OCI-LY3 (cell line): ENCODE results near the gene CSH2.

Source experiments
- H2AFZ ChIP-seq: fragments of 200-600, 300-600 bp; shearing (Covaris generic); 2 replicates; pipeline ENCODE4 v1.6.0; 2014; ENCODE audit warnings: antibody characterized with exemption, low read depth, low read length
- H3K27ac ChIP-seq: fragments of 200-600, 300-600 bp; sonication (generic); 2 replicates; pipeline ENCODE4 v1.5.1; 2014; ENCODE audit warnings: mild to moderate bottlenecking, low read length, moderate library complexity, mixed read lengths
- H3K27me3 ChIP-seq: fragments of 200-600, 300-600 bp; sonication (generic); 2 replicates; pipeline ENCODE4 v1.6.1; 2014; ENCODE audit warnings: low read depth, low read length, mixed read lengths
- H3K36me3 ChIP-seq: fragments of 200-600, 300-600 bp; sonication (generic); replicated peaks from 2 replicates; pipeline ENCODE3; 2014; ENCODE audit warnings: low read depth, low read length, mixed read lengths
- H3K4me1 ChIP-seq: fragments of 300-600, 200-600 bp; sonication (generic); 2 replicates; pipeline ENCODE4 v1.6.1; 2014; ENCODE audit warnings: low read length, mixed read lengths
- H3K4me2 ChIP-seq: fragments of 200-600, 300-600 bp; sonication (generic); 2 replicates; pipeline ENCODE4 v1.6.1; 2014; ENCODE audit warnings: low read length, mixed read lengths
- H3K4me3 ChIP-seq: fragments of 300-600, 200-600 bp; sonication (generic); 2 replicates; pipeline ENCODE4 v1.5.1; 2014; ENCODE audit warnings: antibody characterized with exemption, mild to moderate bottlenecking, low read length, moderate library complexity
- H3K79me2 ChIP-seq: fragments of 300-600, 200-600 bp; shearing (Covaris generic); 2 replicates; pipeline ENCODE4 v1.6.1; 2014; ENCODE audit warnings: mild to moderate bottlenecking, low read length, mixed read lengths
- H3K9ac ChIP-seq: fragments of 300-600, 200-600 bp; shearing (Covaris generic); 2 replicates; pipeline ENCODE4 v1.6.0; 2014; ENCODE audit warnings: mild to moderate bottlenecking, low read length, moderate library complexity
- H3K9me3 ChIP-seq: fragments of 200-600, 300-600 bp; shearing (Covaris generic); 2 replicates; pipeline ENCODE4 v1.6.1; 2014; ENCODE audit warnings: low read length, mixed read lengths; ENCODE audit not compliant: insufficient read depth
- H4K20me1 ChIP-seq: fragments of 200-600, 300-600 bp; sonication (generic); 2 replicates; pipeline ENCODE4 v1.6.1; 2016; ENCODE audit warnings: low read length, mixed read lengths; ENCODE audit not compliant: insufficient read depth
- EZH2phosphoT487 ChIP-seq: fragments of 200-600 bp; shearing (Covaris generic); IDR thresholded peaks from 2 replicates; pipeline ENCODE4 v1.6.1; 2018; ENCODE audit warnings: antibody characterized with exemption, mixed run types, low read depth
- TF ChIP-seq, protein P1 (sequence below): fragments of 200-600, 300-600 bp; sonication (generic); IDR thresholded peaks from 2 replicates; pipeline ENCODE4 v1.5.1; 2014; ENCODE audit warnings: antibody characterized with exemption, low read length, low read depth

CSH2 gene

DNA sequence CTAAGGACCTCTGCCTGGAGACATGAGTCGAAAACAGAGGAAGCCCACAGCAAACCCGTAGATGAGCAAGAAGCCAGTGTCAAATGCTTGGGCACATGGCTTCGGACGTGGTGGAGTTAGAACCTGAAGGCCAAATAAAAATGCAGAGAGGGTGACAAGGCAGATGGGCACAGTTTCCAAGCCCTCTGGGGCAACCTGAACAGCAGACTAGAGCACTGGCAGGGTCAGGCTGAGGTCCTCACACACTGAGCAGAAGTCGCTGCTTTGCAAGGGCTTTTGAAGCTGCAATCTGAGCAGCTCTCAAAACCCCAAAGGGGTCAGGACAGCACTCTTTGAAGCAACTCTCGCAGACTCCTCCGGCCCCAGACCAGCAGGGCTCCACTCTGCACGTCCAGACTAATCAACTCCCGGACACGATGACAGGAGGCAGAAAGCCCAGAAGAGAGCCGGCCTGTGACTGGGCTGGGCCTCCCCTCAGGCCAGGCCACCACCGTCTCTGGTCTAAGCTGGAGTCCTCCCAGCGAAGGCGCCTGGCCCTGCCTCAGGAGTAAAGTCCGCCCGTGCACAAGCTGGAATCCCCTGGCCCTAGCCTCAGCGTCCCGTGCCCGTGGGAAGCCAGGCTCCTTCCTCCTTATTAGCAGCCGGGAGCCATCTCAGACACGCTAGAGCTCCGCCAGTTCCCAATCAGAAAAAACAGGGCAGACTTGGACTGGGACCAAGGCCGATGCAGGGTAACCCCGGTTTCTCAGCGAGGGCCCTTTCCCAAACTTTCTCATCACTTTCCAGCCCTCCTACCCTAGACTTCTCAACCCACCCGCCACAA, 31.9 kb downstream of the CSH2 start:
- Histone ChIP-seq H3K9ac (peak overlapping the region; percentile 95), H3K4me1 (peaks cover 23% of the 10 kb centered on the region), H4K20me1 (peaks cover 35% of the 10 kb centered on the region), H3K27me3 (no peaks in the 10 kb centered on the region), H3K79me2 (peaks cover 59% of the 10 kb centered on the region), H3K9me3 (no peaks in the 10 kb centered on the region), H3K4me3 (peak overlapping the region; percentile 87), H2AFZ (no peak overlapping the region), H3K36me3 (peaks cover 3% of the 10 kb centered on the region), H3K4me2 (peak overlapping the region; percentile 94), H3K27ac (peak overlapping the region; percentile 67)
- TF ChIP-seq, protein P1, sequence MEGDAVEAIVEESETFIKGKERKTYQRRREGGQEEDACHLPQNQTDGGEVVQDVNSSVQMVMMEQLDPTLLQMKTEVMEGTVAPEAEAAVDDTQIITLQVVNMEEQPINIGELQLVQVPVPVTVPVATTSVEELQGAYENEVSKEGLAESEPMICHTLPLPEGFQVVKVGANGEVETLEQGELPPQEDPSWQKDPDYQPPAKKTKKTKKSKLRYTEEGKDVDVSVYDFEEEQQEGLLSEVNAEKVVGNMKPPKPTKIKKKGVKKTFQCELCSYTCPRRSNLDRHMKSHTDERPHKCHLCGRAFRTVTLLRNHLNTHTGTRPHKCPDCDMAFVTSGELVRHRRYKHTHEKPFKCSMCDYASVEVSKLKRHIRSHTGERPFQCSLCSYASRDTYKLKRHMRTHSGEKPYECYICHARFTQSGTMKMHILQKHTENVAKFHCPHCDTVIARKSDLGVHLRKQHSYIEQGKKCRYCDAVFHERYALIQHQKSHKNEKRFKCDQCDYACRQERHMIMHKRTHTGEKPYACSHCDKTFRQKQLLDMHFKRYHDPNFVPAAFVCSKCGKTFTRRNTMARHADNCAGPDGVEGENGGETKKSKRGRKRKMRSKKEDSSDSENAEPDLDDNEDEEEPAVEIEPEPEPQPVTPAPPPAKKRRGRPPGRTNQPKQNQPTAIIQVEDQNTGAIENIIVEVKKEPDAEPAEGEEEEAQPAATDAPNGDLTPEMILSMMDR: no peak
- no peak for TF ChIP-seq EZH2phosphoT487

DNA sequence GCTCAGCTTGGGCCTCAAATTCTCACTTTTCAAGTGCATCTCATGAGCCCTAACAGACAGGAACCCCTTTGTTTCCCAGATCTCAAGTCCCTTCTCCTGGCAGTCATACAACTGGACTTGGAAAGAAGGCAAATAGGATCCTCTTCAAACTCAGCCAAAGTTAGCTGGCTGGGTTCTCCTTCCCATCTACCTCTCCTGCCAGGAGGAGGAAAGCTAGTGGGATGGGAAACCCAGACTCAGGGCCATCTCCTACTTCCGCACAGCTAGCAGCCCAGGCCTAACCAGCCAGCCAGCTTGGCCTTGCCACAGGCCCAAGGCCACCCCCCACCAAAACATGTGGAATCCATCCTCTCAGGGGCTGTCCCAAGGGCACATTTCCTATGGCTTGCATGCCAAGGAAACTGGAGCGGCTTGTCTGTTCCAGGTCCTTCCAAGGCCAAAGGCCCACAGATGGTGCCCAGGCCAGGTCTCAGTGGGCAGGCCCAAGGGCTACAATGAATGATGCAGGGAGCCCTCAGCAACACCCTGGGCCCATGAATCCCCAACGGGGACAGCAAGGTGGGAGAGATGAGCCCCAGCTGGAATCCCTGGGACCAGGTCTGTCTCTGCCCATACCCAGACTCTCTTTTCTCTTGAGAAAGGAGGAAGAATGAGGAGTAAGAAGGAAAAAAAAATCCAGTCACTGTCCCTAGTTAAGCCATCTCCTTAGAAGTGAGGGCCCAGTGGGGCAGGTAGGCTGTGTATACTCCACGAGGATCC, 32.7 kb downstream of the CSH2 start:
- Histone ChIP-seq H2AFZ (no peak overlapping the region), H3K27me3 (no peaks in the 10 kb centered on the region), H3K4me1 (peaks cover 23% of the 10 kb centered on the region), H3K9me3 (no peaks in the 10 kb centered on the region), H3K27ac (no peak overlapping the region), H3K4me3 (peak overlapping the region; percentile 87), H3K79me2 (peaks cover 59% of the 10 kb centered on the region), H3K4me2 (peak overlapping the region; percentile 94), H3K9ac (peak overlapping the region; percentile 95), H4K20me1 (peaks cover 35% of the 10 kb centered on the region), H3K36me3 (peaks cover 3% of the 10 kb centered on the region)
- TF ChIP-seq EZH2phosphoT487: no peak
- TF ChIP-seq, protein P1: no peak

DNA sequence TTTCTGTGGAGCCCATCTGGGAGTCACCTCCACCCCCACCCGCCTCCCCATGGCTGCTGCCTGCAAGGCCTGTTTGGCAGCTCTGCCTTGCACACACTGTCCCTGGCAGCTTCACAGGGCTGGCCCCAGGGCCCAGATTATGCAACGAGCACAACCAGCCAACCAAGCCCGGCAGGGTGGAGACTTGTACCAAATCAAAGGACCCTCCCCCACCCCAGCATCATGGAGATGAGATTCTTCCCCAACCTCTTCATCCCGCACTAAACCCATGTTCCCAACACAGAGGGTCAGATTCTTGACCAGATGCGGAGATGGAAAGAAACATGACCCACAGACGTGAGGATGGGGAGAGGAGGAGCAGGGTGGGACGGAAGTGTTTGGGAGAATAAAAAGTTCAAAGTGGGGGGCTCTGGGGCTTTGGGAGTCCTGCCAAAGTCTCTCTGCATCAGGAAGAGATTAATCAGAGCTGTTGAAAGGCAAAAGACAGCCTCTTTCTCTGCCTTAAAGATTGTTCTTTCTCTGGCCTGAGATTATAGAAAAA, 34.8 kb downstream of the CSH2 start:
- TF ChIP-seq, protein P1: no peak
- no peak for TF ChIP-seq EZH2phosphoT487
- H3K9ac ChIP-seq: no peak overlapping the region
- peaks cover 16% of the 10 kb centered on the region for H3K36me3 ChIP-seq
- H3K79me2 ChIP-seq: peaks cover 59% of the 10 kb centered on the region
- no peak overlapping the region for H3K27ac ChIP-seq
- no peaks in the 10 kb centered on the region for H3K27me3 ChIP-seq
- no peak overlapping the region for H2AFZ ChIP-seq
- H3K4me3 ChIP-seq: no peak overlapping the region
- H3K4me1 ChIP-seq: peaks cover 20% of the 10 kb centered on the region
- no peaks in the 10 kb centered on the region for H3K9me3 ChIP-seq
- H4K20me1 ChIP-seq: peaks cover 35% of the 10 kb centered on the region
- no peak overlapping the region for H3K4me2 ChIP-seq

DNA sequence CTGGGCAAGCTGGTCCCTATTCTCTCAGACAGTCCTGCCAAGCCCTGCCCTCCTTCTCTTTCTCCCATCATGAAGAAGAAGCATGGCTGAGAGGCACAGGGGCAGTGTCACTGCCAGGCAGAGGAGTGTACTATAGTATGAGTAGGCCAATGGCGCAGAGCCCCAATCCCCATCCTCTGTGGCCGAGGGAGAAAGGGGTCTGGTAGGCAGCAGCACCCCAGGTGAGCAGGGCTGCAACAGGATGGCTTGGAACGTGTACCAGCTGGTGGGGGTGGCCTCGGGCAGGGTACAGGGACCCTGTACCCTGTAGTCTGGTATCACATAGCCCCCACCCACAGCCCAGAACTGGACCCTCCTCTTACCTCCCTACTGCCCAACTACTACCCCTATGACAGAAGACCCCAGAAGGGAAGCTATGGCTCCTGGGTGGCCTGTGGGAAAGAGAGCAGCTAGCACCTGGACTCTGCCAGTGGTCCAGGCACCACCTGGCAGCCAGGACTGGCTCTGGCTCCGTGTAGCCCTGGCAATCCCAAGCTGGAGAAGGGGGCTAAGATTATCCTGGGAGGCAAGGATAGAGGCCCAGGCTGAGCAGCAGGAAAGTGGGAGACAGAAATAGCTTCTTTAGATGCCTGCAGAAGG, 35.4 kb downstream of the CSH2 start:
- H3K4me3 ChIP-seq: no peak overlapping the region
- no peak overlapping the region for H3K9ac ChIP-seq
- no peaks in the 10 kb centered on the region for H3K27me3 ChIP-seq
- H3K27ac ChIP-seq: no peak overlapping the region
- H3K9me3 ChIP-seq: no peaks in the 10 kb centered on the region
- no peak for TF ChIP-seq EZH2phosphoT487
- TF ChIP-seq, protein P1: no peak
- H3K79me2 ChIP-seq: peaks cover 59% of the 10 kb centered on the region
- H4K20me1 ChIP-seq: peaks cover 35% of the 10 kb centered on the region
- H2AFZ ChIP-seq: no peak overlapping the region
- no peak overlapping the region for H3K4me2 ChIP-seq
- peaks cover 22% of the 10 kb centered on the region for H3K36me3 ChIP-seq
- H3K4me1 ChIP-seq: peaks cover 19% of the 10 kb centered on the region
